ENCODE results near the gene NPFFR2. TPM values are rescaled to one million over a fixed set of nuclear protein-coding genes. Genes with fewer than 3 reads are reported as not detected.
"Not testable (repeated sequence)": the region's sequence is repeated elsewhere in the genome, so short reads cannot be mapped to it uniquely, and the experiment has no call there.

NPFFR2 gene
- total RNA-seq, 1 donor from 2014 or later: not detected

GRCh38 chr4:72109959-72110497 is 78.2 kb downstream of the NPFFR2 start:
- Histone ChIP-seq H3K9me3 (ENCODE audit: control insufficient read depth in 3 of 3, low read length in 3 of 3) (no peaks in the 10 kb centered on the region), H3K27me3 (ENCODE audit: control insufficient read depth in 3 of 3, insufficient read depth in 3 of 3, low read length in 3 of 3) (no peaks in the 10 kb centered on the region), H3K27ac (ENCODE audit: low read depth, low read length) (no peak overlapping the region), H3K9ac (ENCODE audit: low read depth in 1 of 3, low read length in 3 of 3) (no peak overlapping the region), H3K4me1 (ENCODE audit: control insufficient read depth in 3 of 3, insufficient read depth in 3 of 3, low read length in 3 of 3) (no peaks in the 10 kb centered on the region), H3K4me3 (ENCODE audit: low read length in 3 of 3) (no peak overlapping the region), H3K36me3 (ENCODE audit: control insufficient read depth in 3 of 3, insufficient read depth in 3 of 3, low read length in 3 of 3) (no peaks in the 10 kb centered on the region)

GRCh38 chr4:72110886-72111285 is 79.1 kb downstream of the NPFFR2 start:
- Histone ChIP-seq H3K9ac (ENCODE audit: low read depth in 1 of 3, low read length in 3 of 3) (no peak overlapping the region), H3K36me3 (ENCODE audit: control insufficient read depth in 3 of 3, insufficient read depth in 3 of 3, low read length in 3 of 3) (no peaks in the 10 kb centered on the region), H3K27ac (ENCODE audit: low read depth, low read length) (no peak overlapping the region), H3K9me3 (ENCODE audit: control insufficient read depth in 3 of 3, low read length in 3 of 3) (no peaks in the 10 kb centered on the region), H3K4me3 (ENCODE audit: low read length in 3 of 3) (no peak overlapping the region), H3K27me3 (ENCODE audit: control insufficient read depth in 3 of 3, insufficient read depth in 3 of 3, low read length in 3 of 3) (no peaks in the 10 kb centered on the region), H3K4me1 (ENCODE audit: control insufficient read depth in 3 of 3, insufficient read depth in 3 of 3, low read length in 3 of 3) (no peaks in the 10 kb centered on the region)

GRCh38 chr4:72111863-72112262 is 80.1 kb downstream of the NPFFR2 start:
- H3K9me3 ChIP-seq (ENCODE audit: control insufficient read depth in 3 of 3, low read length in 3 of 3): no peaks in the 10 kb centered on the region
- H3K9ac ChIP-seq (ENCODE audit: low read depth in 1 of 3, low read length in 3 of 3): no peak overlapping the region
- no peak overlapping the region for H3K4me3 ChIP-seq (ENCODE audit: low read length in 3 of 3)
- no peaks in the 10 kb centered on the region for H3K36me3 ChIP-seq (ENCODE audit: control insufficient read depth in 3 of 3, insufficient read depth in 3 of 3, low read length in 3 of 3)
- H3K27ac ChIP-seq (ENCODE audit: low read depth, low read length): no peak overlapping the region
- no peaks in the 10 kb centered on the region for H3K4me1 ChIP-seq (ENCODE audit: control insufficient read depth in 3 of 3, insufficient read depth in 3 of 3, low read length in 3 of 3)
- no peaks in the 10 kb centered on the region for H3K27me3 ChIP-seq (ENCODE audit: control insufficient read depth in 3 of 3, insufficient read depth in 3 of 3, low read length in 3 of 3)

- Histone ChIP-seq H3K36me3 (ENCODE audit: control insufficient read depth in 3 of 3, insufficient read depth in 3 of 3, low read length in 3 of 3) (no peaks in the 10 kb centered on the region), H3K27ac (ENCODE audit: low read depth, low read length) (no peak overlapping the region), H3K9me3 (ENCODE audit: control insufficient read depth in 3 of 3, low read length in 3 of 3) (no peaks in the 10 kb centered on the region), H3K27me3 (ENCODE audit: control insufficient read depth in 3 of 3, insufficient read depth in 3 of 3, low read length in 3 of 3) (no peaks in the 10 kb centered on the region), H3K4me3 (ENCODE audit: low read length in 3 of 3) (no peak overlapping the region), H3K9ac (ENCODE audit: low read depth in 1 of 3, low read length in 3 of 3) (no peak overlapping the region), H3K4me1 (ENCODE audit: control insufficient read depth in 3 of 3, insufficient read depth in 3 of 3, low read length in 3 of 3) (no peaks in the 10 kb centered on the region)
Observed at GRCh38 chr4:72112514-72113156, 80.8 kb downstream of the NPFFR2 start.

GRCh38 chr4:72118017-72118416 is 86.2 kb downstream of the NPFFR2 start:
- Histone ChIP-seq H3K4me1 (ENCODE audit: control insufficient read depth in 3 of 3, insufficient read depth in 3 of 3, low read length in 3 of 3) (no peaks in the 10 kb centered on the region), H3K4me3 (ENCODE audit: low read length in 3 of 3) (no peak overlapping the region), H3K27ac (ENCODE audit: low read depth, low read length) (no peak overlapping the region), H3K36me3 (ENCODE audit: control insufficient read depth in 3 of 3, insufficient read depth in 3 of 3, low read length in 3 of 3) (no peaks in the 10 kb centered on the region), H3K27me3 (ENCODE audit: control insufficient read depth in 3 of 3, insufficient read depth in 3 of 3, low read length in 3 of 3) (no peaks in the 10 kb centered on the region), H3K9me3 (ENCODE audit: control insufficient read depth in 3 of 3, low read length in 3 of 3) (no peaks in the 10 kb centered on the region), H3K9ac (ENCODE audit: low read depth in 1 of 3, low read length in 3 of 3) (no peak overlapping the region)

- Histone ChIP-seq H3K9ac (ENCODE audit: low read depth in 1 of 3, low read length in 3 of 3) (no peak overlapping the region), H3K4me1 (ENCODE audit: control insufficient read depth in 3 of 3, insufficient read depth in 3 of 3, low read length in 3 of 3) (no peaks in the 10 kb centered on the region), H3K9me3 (ENCODE audit: control insufficient read depth in 3 of 3, low read length in 3 of 3) (no peaks in the 10 kb centered on the region), H3K36me3 (ENCODE audit: control insufficient read depth in 3 of 3, insufficient read depth in 3 of 3, low read length in 3 of 3) (no peaks in the 10 kb centered on the region), H3K27me3 (ENCODE audit: control insufficient read depth in 3 of 3, insufficient read depth in 3 of 3, low read length in 3 of 3) (no peaks in the 10 kb centered on the region), H3K4me3 (ENCODE audit: low read length in 3 of 3) (no peak overlapping the region), H3K27ac (ENCODE audit: low read depth, low read length) (no peak overlapping the region)
Observed at GRCh38 chr4:72119946-72120345, 88.1 kb downstream of the NPFFR2 start.

GRCh38 chr4:72128741-72129140 is 96.9 kb downstream of the NPFFR2 start:
- no peaks in the 10 kb centered on the region for H3K36me3 ChIP-seq (ENCODE audit: control insufficient read depth in 3 of 3, insufficient read depth in 3 of 3, low read length in 3 of 3)
- H3K4me1 ChIP-seq (ENCODE audit: control insufficient read depth in 3 of 3, insufficient read depth in 3 of 3, low read length in 3 of 3): no peaks in the 10 kb centered on the region
- H3K9ac ChIP-seq (ENCODE audit: low read depth in 1 of 3, low read length in 3 of 3): no peak overlapping the region
- no peaks in the 10 kb centered on the region for H3K9me3 ChIP-seq (ENCODE audit: control insufficient read depth in 3 of 3, low read length in 3 of 3)
- no peak overlapping the region for H3K4me3 ChIP-seq (ENCODE audit: low read length in 3 of 3)
- no peaks in the 10 kb centered on the region for H3K27me3 ChIP-seq (ENCODE audit: control insufficient read depth in 3 of 3, insufficient read depth in 3 of 3, low read length in 3 of 3)
- H3K27ac ChIP-seq (ENCODE audit: low read depth, low read length): no peak overlapping the region

- no peaks in the 10 kb centered on the region for H3K4me1 ChIP-seq (ENCODE audit: control insufficient read depth in 3 of 3, insufficient read depth in 3 of 3, low read length in 3 of 3)
- no peak overlapping the region for H3K27ac ChIP-seq (ENCODE audit: low read depth, low read length)
- no peaks in the 10 kb centered on the region for H3K27me3 ChIP-seq (ENCODE audit: control insufficient read depth in 3 of 3, insufficient read depth in 3 of 3, low read length in 3 of 3)
- no peaks in the 10 kb centered on the region for H3K9me3 ChIP-seq (ENCODE audit: control insufficient read depth in 3 of 3, low read length in 3 of 3)
- H3K4me3 ChIP-seq (ENCODE audit: low read length in 3 of 3): no peak overlapping the region
- no peak overlapping the region for H3K9ac ChIP-seq (ENCODE audit: low read depth in 1 of 3, low read length in 3 of 3)
- no peaks in the 10 kb centered on the region for H3K36me3 ChIP-seq (ENCODE audit: control insufficient read depth in 3 of 3, insufficient read depth in 3 of 3, low read length in 3 of 3)
Observed at GRCh38 chr4:72136429-72136828, 104.6 kb downstream of the NPFFR2 start.

- not testable (repeated sequence) for H3K27me3 ChIP-seq (ENCODE audit: control insufficient read depth in 3 of 3, insufficient read depth in 3 of 3, low read length in 3 of 3); H3K36me3 ChIP-seq (ENCODE audit: control insufficient read depth in 3 of 3, insufficient read depth in 3 of 3, low read length in 3 of 3); H3K9me3 ChIP-seq (ENCODE audit: control insufficient read depth in 3 of 3, low read length in 3 of 3); H3K4me1 ChIP-seq (ENCODE audit: control insufficient read depth in 3 of 3, insufficient read depth in 3 of 3, low read length in 3 of 3); H3K27ac ChIP-seq (ENCODE audit: low read depth, low read length); H3K4me3 ChIP-seq (ENCODE audit: low read length in 3 of 3); H3K9ac ChIP-seq (ENCODE audit: low read depth in 1 of 3, low read length in 3 of 3)
Observed at GRCh38 chr4:72139997-72140396, 108.2 kb downstream of the NPFFR2 start.

- H3K4me1 ChIP-seq (ENCODE audit: control insufficient read depth in 3 of 3, insufficient read depth in 3 of 3, low read length in 3 of 3): no peaks in the 10 kb centered on the region
- no peaks in the 10 kb centered on the region for H3K27me3 ChIP-seq (ENCODE audit: control insufficient read depth in 3 of 3, insufficient read depth in 3 of 3, low read length in 3 of 3)
- H3K4me3 ChIP-seq (ENCODE audit: low read length in 3 of 3): no peak overlapping the region
- H3K9ac ChIP-seq (ENCODE audit: low read depth in 1 of 3, low read length in 3 of 3): no peak overlapping the region
- no peaks in the 10 kb centered on the region for H3K36me3 ChIP-seq (ENCODE audit: control insufficient read depth in 3 of 3, insufficient read depth in 3 of 3, low read length in 3 of 3)
- no peak overlapping the region for H3K27ac ChIP-seq (ENCODE audit: low read depth, low read length)
- H3K9me3 ChIP-seq (ENCODE audit: control insufficient read depth in 3 of 3, low read length in 3 of 3): peaks cover 0 to 2% (median 0%) of the 10 kb centered on the region in 3 donors
Observed at GRCh38 chr4:72144241-72144640, 112.4 kb downstream of the NPFFR2 start.

Data from skeletal muscle tissue (tissue), 4 donors.